HL-60 (cell line): ENCODE measurements around the gene LAMC3.

Source experiments
- DNase-seq, 2 experiments: peaks; one replicate each; pipeline ENCODE4 v3.0.0-alpha.2; 2010 to 2020; ENCODE audit warnings: low read depth in 1 of 2, low spot score in 1 of 2
- H3K27ac ChIP-seq: fragments of 250-450 bp; sonication (Bioruptor Pico); replicated peaks from 2 replicates; pipeline ENCODE4 v1.5.1; 2020; ENCODE audit warnings: mild to moderate bottlenecking, moderate library complexity
- H3K27me3 ChIP-seq: fragments of 250-450 bp; sonication (Bioruptor Pico); 2 replicates; pipeline ENCODE4 v1.5.1; 2021; ENCODE audit warnings: mild to moderate bottlenecking, moderate library complexity; ENCODE audit not compliant: insufficient read depth, poor library complexity, severe bottlenecking
- H3K4me3 ChIP-seq: replicated peaks from 2 replicates; pipeline ENCODE4 v1.5.1; 2011; ENCODE audit warnings: mild to moderate bottlenecking, control low read depth, low read length; ENCODE audit not compliant: insufficient read depth
- GABPA ChIP-seq: IDR thresholded peaks from 2 replicates; pipeline ENCODE4 v1.6.1; 2012; ENCODE audit warnings: low read depth
- POLR2AphosphoS5 ChIP-seq: IDR thresholded peaks from 2 replicates; pipeline ENCODE4 v1.6.1; 2012; ENCODE audit warnings: low read depth
- SPI1 ChIP-seq: IDR thresholded peaks from 2 replicates; pipeline ENCODE4 v1.6.1; 2012; ENCODE audit warnings: low read depth, mild to moderate bottlenecking, borderline replicate concordance
- TF ChIP-seq, protein P1 (sequence below): IDR thresholded peaks from 2 replicates; pipeline ENCODE4 v1.6.1; 2012; ENCODE audit warnings: low read depth; ENCODE audit not compliant: insufficient replicate concordance
- TF ChIP-seq, protein P2 (sequence below): IDR thresholded peaks from one replicate; pipeline ENCODE4 v1.5.1; 2011; ENCODE audit warnings: low read length, control low read depth, inconsistent platforms; ENCODE audit not compliant: insufficient read depth

LAMC3 gene

DNA sequence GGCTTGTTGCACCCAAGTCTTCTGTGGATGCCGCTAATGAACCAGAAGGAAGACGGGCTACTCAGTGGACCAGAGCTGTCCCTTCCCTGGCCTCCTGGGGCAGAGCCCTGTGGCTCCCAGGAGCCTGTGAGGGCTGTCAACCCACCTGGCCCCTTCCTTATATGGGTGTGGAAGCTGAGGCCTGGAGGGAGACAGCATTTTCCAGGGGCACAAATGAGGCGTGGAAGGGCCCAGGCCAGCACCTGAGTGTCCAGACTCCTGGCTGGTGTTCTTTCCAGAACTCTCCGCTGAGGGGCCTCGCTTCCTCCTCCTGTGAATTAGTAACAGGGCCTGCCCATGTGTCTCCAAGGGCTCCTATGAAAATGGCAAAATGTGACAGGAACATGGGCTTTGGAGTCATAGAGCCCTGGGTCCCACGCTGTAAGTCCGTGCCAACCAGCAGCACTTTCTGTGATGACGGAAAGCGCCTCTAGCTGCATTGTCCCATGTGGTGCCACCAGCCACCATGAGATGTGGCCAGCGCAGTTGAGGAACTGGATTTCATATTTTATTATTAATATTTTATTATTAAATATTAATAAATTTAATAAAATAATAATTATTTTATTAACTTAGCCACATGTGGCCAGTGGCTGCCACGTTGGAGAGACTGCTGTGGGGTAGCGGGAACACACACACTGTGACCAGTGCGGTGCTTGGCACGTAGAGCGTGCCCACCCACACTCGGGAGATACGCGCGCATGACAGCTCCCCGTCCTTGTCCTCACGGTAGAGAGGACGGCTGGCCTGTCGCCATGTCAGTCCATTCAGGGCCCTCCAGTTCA lies 18.3 kb downstream of the LAMC3 start:
- DNase-seq: no peak
- Histone ChIP-seq H3K27me3 (peaks cover 5% of the 10 kb centered on the region), H3K27ac (no peak overlapping the region), H3K4me3 (no peak overlapping the region)
- TF ChIP-seq GABPA (no peak), POLR2AphosphoS5 (no peak), SPI1 (no peak)
- TF ChIP-seq, protein P1, sequence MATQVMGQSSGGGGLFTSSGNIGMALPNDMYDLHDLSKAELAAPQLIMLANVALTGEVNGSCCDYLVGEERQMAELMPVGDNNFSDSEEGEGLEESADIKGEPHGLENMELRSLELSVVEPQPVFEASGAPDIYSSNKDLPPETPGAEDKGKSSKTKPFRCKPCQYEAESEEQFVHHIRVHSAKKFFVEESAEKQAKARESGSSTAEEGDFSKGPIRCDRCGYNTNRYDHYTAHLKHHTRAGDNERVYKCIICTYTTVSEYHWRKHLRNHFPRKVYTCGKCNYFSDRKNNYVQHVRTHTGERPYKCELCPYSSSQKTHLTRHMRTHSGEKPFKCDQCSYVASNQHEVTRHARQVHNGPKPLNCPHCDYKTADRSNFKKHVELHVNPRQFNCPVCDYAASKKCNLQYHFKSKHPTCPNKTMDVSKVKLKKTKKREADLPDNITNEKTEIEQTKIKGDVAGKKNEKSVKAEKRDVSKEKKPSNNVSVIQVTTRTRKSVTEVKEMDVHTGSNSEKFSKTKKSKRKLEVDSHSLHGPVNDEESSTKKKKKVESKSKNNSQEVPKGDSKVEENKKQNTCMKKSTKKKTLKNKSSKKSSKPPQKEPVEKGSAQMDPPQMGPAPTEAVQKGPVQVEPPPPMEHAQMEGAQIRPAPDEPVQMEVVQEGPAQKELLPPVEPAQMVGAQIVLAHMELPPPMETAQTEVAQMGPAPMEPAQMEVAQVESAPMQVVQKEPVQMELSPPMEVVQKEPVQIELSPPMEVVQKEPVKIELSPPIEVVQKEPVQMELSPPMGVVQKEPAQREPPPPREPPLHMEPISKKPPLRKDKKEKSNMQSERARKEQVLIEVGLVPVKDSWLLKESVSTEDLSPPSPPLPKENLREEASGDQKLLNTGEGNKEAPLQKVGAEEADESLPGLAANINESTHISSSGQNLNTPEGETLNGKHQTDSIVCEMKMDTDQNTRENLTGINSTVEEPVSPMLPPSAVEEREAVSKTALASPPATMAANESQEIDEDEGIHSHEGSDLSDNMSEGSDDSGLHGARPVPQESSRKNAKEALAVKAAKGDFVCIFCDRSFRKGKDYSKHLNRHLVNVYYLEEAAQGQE: no peak
- TF ChIP-seq, protein P2, sequence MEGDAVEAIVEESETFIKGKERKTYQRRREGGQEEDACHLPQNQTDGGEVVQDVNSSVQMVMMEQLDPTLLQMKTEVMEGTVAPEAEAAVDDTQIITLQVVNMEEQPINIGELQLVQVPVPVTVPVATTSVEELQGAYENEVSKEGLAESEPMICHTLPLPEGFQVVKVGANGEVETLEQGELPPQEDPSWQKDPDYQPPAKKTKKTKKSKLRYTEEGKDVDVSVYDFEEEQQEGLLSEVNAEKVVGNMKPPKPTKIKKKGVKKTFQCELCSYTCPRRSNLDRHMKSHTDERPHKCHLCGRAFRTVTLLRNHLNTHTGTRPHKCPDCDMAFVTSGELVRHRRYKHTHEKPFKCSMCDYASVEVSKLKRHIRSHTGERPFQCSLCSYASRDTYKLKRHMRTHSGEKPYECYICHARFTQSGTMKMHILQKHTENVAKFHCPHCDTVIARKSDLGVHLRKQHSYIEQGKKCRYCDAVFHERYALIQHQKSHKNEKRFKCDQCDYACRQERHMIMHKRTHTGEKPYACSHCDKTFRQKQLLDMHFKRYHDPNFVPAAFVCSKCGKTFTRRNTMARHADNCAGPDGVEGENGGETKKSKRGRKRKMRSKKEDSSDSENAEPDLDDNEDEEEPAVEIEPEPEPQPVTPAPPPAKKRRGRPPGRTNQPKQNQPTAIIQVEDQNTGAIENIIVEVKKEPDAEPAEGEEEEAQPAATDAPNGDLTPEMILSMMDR: no peak

GRCh38 chr9:131027872-131028179 lies 18.9 kb downstream of the LAMC3 start:
- no peak overlapping the region for H3K27ac ChIP-seq
- DNase-seq: no peak
- no peak overlapping the region for H3K4me3 ChIP-seq
- TF ChIP-seq, protein P2: no peak
- TF ChIP-seq POLR2AphosphoS5 (no peak), GABPA (no peak), SPI1 (no peak)
- TF ChIP-seq, protein P1: no peak
- peaks cover 5% of the 10 kb centered on the region for H3K27me3 ChIP-seq

GRCh38 chr9:131028221-131028884 lies 19.4 kb downstream of the LAMC3 start:
- Histone ChIP-seq H3K4me3 (no peak overlapping the region), H3K27ac (no peak overlapping the region), H3K27me3 (peaks cover 5% of the 10 kb centered on the region)
- no peak for TF ChIP-seq SPI1
- TF ChIP-seq, protein P2: no peak
- TF ChIP-seq, protein P1: no peak
- no peak for TF ChIP-seq POLR2AphosphoS5
- DNase-seq: no peak
